ENCODE results near the gene MFSD12.

- TF ChIP-seq, protein P1, sequence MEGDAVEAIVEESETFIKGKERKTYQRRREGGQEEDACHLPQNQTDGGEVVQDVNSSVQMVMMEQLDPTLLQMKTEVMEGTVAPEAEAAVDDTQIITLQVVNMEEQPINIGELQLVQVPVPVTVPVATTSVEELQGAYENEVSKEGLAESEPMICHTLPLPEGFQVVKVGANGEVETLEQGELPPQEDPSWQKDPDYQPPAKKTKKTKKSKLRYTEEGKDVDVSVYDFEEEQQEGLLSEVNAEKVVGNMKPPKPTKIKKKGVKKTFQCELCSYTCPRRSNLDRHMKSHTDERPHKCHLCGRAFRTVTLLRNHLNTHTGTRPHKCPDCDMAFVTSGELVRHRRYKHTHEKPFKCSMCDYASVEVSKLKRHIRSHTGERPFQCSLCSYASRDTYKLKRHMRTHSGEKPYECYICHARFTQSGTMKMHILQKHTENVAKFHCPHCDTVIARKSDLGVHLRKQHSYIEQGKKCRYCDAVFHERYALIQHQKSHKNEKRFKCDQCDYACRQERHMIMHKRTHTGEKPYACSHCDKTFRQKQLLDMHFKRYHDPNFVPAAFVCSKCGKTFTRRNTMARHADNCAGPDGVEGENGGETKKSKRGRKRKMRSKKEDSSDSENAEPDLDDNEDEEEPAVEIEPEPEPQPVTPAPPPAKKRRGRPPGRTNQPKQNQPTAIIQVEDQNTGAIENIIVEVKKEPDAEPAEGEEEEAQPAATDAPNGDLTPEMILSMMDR (IDR thresholded peaks at IDR 0.05; ENCODE audit: low read depth, low read length, poor library complexity, severe bottlenecking), result no peak
- TF ChIP-seq EZH2phosphoT487 (IDR thresholded peaks at IDR 0.05; ENCODE audit: borderline replicate concordance, low read length), result no peak
These were observed 52.7 kb downstream of the MFSD12 start for GRCh38 chr19:3504735-3505134.
